Measurements from ENCODE around the gene EIF4E1B. TPM values are rescaled to one million over a fixed set of nuclear protein-coding genes. Genes with fewer than 3 reads are reported as not detected.

The EIF4E1B gene
- total and polyA plus RNA-seq, 2 donors (not counting 1 experiment from before 2014, with no cell fraction given) = not detected

DNA sequence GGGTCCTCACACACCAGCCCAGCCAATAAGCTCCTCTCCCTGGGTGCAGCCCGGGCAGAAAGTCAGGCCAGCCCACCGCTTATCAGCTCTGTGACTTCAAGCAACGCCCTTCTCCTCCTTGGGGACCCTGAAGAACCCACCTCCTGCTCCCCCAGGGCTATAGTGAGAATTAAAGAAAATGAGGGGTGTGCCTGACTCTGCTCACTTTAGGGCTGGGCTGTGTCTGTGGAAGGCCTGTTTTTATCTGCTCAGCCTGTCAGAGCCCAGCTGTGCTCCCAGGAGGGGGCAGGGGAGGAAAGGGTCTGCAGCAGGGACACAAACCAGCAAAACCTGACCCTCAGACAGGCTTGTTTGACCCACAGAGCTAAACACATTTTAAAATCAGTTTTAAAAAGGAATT is 24.4 kb upstream of the EIF4E1B start:
- ATAC-seq (ENCODE audit: low read depth) = no peak
- no peak for DNase-seq
- H3K4me2 ChIP-seq (replicated peaks; ENCODE audit: low read depth, low read length, poor library complexity, severe bottlenecking) = no peak overlapping the region
- TF ChIP-seq, protein P1, sequence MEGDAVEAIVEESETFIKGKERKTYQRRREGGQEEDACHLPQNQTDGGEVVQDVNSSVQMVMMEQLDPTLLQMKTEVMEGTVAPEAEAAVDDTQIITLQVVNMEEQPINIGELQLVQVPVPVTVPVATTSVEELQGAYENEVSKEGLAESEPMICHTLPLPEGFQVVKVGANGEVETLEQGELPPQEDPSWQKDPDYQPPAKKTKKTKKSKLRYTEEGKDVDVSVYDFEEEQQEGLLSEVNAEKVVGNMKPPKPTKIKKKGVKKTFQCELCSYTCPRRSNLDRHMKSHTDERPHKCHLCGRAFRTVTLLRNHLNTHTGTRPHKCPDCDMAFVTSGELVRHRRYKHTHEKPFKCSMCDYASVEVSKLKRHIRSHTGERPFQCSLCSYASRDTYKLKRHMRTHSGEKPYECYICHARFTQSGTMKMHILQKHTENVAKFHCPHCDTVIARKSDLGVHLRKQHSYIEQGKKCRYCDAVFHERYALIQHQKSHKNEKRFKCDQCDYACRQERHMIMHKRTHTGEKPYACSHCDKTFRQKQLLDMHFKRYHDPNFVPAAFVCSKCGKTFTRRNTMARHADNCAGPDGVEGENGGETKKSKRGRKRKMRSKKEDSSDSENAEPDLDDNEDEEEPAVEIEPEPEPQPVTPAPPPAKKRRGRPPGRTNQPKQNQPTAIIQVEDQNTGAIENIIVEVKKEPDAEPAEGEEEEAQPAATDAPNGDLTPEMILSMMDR (IDR thresholded peaks at IDR 0.05) = no peak
- TF ChIP-seq EZH2 (IDR thresholded peaks at IDR 0.05; ENCODE audit: borderline replicate concordance, insufficient read depth, low read depth, low read length, poor library complexity, severe bottlenecking) = no peak
- H4K20me1 ChIP-seq (ENCODE audit: control insufficient read depth, insufficient read depth, low read length, poor library complexity, severe bottlenecking) = no peaks in the 10 kb centered on the region
- ChIA-PET CTCF (interaction anchor here (1.3 kb wide), 1 partner anchor 190 kb away, joined by 3 read pairs; the partner anchor contains the start of gene CLTB), POLR2A (no interaction called here)
- 60% methylated on average over 3 of the region's 3 CpGs for WGBS (ENCODE audit: insufficient coverage)
- H3K9me3 ChIP-seq (ENCODE audit: control extremely low read depth in 1 of 3, control insufficient read depth in 2 of 3, insufficient read depth in 1 of 3, low read length in 2 of 3) = peaks cover 0 to 2% (median 0%) of the 10 kb centered on the region in 3 donors
- H3K27me3 ChIP-seq (replicated peaks in 1 of 4; ENCODE audit: control extremely low read depth in 1 of 4, control insufficient read depth in 3 of 4, insufficient read depth in 4 of 4, low read length in 3 of 4) = peaks cover 0 to 4% (median 0%) of the 10 kb centered on the region in 4 experiments
- no peak overlapping the region for H3K27ac ChIP-seq (ENCODE audit: low read length in 2 of 2)
- intact Hi-C loops (cut with micrococcal nuclease) = no loop called here
- Mint-ChIP-seq H3K27me3 (no peaks in the 10 kb centered on the region), H3K27ac (no peak overlapping the region), H3K4me1 (peaks cover 12% of the 10 kb centered on the region), H3K4me3 (no peak overlapping the region), H3K9me3 (ENCODE audit: insufficient read depth) (no peaks in the 10 kb centered on the region)
- H3K36me3 ChIP-seq (replicated peaks in 1 of 2; ENCODE audit: control extremely low read depth in 1 of 2, control insufficient read depth in 1 of 2, extremely low read depth in 1 of 2, insufficient read depth in 2 of 2, low read length in 1 of 2) = no peaks in the 10 kb centered on the region
- no peak overlapping the region for H3K4me3 ChIP-seq (ENCODE audit: control extremely low read depth in 1 of 5, extremely low read depth in 1 of 5, insufficient read depth in 1 of 5, low read depth in 2 of 5, low read length in 4 of 5)
- peaks cover 4 to 9% of the 10 kb centered on the region in 2 donors for H3K4me1 ChIP-seq (ENCODE audit: control insufficient read depth in 2 of 2, insufficient read depth in 2 of 2, low read length in 2 of 2)
- H3K9ac ChIP-seq (ENCODE audit: low read length) = no peak overlapping the region
- no peak overlapping the region for H2AFZ ChIP-seq (ENCODE audit: insufficient read depth, low read depth, low read length, poor library complexity, severe bottlenecking)
- H3K79me2 ChIP-seq (ENCODE audit: control insufficient read depth, insufficient read depth, low read length) = no peaks in the 10 kb centered on the region

DNA sequence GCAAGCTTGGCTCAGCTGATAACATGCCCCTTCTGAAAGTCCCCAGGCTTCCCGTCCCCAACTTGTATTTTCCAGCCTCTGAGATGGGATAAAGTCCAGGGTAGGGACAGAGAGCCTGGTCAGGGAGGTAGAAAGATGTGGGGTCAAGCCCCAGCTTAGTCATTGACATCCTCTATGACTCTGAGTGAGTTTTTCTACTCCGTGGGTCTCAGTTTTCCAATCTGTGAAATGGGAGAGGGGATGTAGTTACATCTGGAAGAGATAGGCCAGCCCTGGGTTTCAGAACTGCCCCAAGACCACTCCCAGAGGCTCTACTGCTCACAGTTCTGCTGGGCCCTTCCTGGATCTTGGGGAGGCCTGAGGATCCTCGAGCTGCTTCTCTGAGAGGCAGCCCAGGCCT is 23.6 kb upstream of the EIF4E1B start:
- Histone ChIP-seq H3K27me3 (replicated peaks in 1 of 4; ENCODE audit: control extremely low read depth in 1 of 4, control insufficient read depth in 3 of 4, insufficient read depth in 4 of 4, low read length in 3 of 4) (peaks cover 0 to 10% (median 3%) of the 10 kb centered on the region in 4 experiments), H4K20me1 (ENCODE audit: control insufficient read depth, insufficient read depth, low read length, poor library complexity, severe bottlenecking) (no peaks in the 10 kb centered on the region), H2AFZ (ENCODE audit: insufficient read depth, low read depth, low read length, poor library complexity, severe bottlenecking) (no peak overlapping the region), H3K9me3 (ENCODE audit: control extremely low read depth in 1 of 3, control insufficient read depth in 2 of 3, insufficient read depth in 1 of 3, low read length in 2 of 3) (peaks cover 0 to 2% (median 0%) of the 10 kb centered on the region in 3 donors), H3K36me3 (replicated peaks in 1 of 2; ENCODE audit: control extremely low read depth in 1 of 2, control insufficient read depth in 1 of 2, extremely low read depth in 1 of 2, insufficient read depth in 2 of 2, low read length in 1 of 2) (no peaks in the 10 kb centered on the region), H3K9ac (ENCODE audit: low read length) (no peak overlapping the region), H3K4me2 (replicated peaks; ENCODE audit: low read depth, low read length, poor library complexity, severe bottlenecking) (no peak overlapping the region), H3K27ac (ENCODE audit: low read length in 2 of 2) (no peak overlapping the region), H3K79me2 (ENCODE audit: control insufficient read depth, insufficient read depth, low read length) (no peaks in the 10 kb centered on the region), H3K4me3 (ENCODE audit: control extremely low read depth in 1 of 5, extremely low read depth in 1 of 5, insufficient read depth in 1 of 5, low read depth in 2 of 5, low read length in 4 of 5) (no peak overlapping the region), H3K4me1 (ENCODE audit: control insufficient read depth in 2 of 2, insufficient read depth in 2 of 2, low read length in 2 of 2) (peaks cover 4 to 9% of the 10 kb centered on the region in 2 donors)
- DNase-seq (no peak), ATAC-seq (ENCODE audit: low read depth) (no peak)
- peaks cover 6% of the 10 kb centered on the region for H3K27me3 Mint-ChIP-seq
- no peak overlapping the region for H3K4me3 Mint-ChIP-seq
- H3K4me1 Mint-ChIP-seq = peaks cover 12% of the 10 kb centered on the region
- H3K9me3 Mint-ChIP-seq (ENCODE audit: insufficient read depth) = no peaks in the 10 kb centered on the region
- no peak overlapping the region for H3K27ac Mint-ChIP-seq
- CTCF ChIA-PET = no interaction called here
- intact Hi-C loops (cut with micrococcal nuclease) = no loop called here
- WGBS (ENCODE audit: insufficient coverage) = 100% methylated on average over 3 of the region's 3 CpGs
- TF ChIP-seq, protein P1 (IDR thresholded peaks at IDR 0.05) = no peak
- TF ChIP-seq EZH2 (IDR thresholded peaks at IDR 0.05; ENCODE audit: borderline replicate concordance, insufficient read depth, low read depth, low read length, poor library complexity, severe bottlenecking) = no peak
- POLR2A ChIA-PET = no interaction called here
